NCI-H510A treated with DMSO at 0.1 percent for 48 hours (cell line): Measurements from ENCODE around the gene ST3GAL2.
"Not testable (repeated sequence)": the region's sequence is repeated elsewhere in the genome, so short reads cannot be mapped to it uniquely, and the experiment has no call there.

ENCODE experiments used
- DNase-seq: peaks from one replicate; lab custom pipeline; 2025; lab: John Stamatoyannopoulos, UW

ST3GAL2 gene

GRCh38 chr16:70386289-70386986 is 52.5 kb downstream of the ST3GAL2 start:
- DNase-seq: not testable (repeated sequence)

- no peak for DNase-seq
Observed at GRCh38 chr16:70383421-70383960, 55.4 kb downstream of the ST3GAL2 start.

DNA sequence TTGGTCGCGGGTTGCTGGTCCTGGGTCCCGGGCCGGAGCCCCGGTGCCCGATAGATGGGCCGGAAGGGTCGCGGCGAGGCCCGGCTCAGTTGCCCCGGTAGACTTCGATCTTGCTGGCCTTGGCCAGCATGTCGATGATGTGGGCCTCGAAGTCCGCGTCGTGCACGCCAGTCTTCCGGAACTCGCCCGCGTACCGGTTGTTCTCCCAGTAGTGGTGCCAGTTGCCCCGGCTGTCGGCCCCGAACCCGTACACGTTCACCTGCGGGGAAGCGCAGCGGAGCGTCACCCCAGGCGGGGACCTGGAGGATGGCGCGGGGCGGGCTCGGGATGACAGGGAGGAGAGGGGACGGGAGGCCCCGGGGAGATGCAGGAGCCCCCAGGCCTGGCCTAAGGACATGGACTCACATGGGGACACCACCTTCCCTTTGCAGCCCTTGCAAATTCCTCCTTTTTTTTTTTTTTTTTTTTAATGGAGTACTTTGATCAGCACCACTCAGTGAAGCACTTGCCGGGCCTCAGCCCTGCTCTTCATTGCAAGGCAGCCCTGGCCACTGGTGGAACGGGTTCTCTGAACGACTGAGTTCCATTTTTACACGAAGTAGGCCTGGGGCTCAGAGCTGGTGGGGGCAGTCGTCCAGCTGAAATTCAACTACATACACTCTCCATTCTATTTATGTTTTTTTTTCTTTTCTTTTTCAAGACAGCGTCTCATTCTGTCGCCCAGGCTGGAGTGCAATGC is 57.1 kb downstream of the ST3GAL2 start:
- DNase-seq: no peak

GRCh38 chr16:70380919-70381603 is 57.8 kb downstream of the ST3GAL2 start:
- peak; percentile 94 for DNase-seq

- DNase-seq: no peak
Observed at GRCh38 chr16:70380248-70380918, 58.5 kb downstream of the ST3GAL2 start.

DNA sequence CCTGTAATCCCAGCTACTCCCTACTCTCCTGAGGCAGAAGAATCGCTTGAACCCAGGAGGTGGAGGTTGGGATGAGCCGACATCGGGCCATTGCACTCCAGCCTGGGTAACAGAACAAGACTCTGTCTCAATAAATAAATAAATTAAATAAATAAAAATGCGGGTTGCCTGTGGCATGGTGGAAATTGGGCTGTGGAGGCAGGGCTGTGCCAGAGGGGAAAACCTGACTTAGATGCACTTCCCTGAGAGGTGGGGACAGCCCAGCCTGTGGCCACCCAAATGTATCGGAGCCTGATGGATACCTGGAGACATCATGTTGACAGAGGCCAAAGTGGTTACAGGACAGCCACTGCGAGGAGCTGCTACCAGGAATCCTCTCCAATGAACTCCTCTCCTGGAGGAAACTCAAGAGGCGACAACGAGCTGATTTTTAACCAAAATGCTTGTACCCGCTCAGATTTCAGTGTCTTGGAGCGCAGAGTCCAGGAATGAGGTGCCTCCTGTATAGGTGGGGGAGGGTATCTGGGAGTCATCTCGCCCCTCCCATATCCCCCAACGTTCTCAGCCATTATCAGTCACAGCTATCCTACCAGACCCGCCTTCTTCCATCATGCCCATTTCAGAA is 59.9 kb downstream of the ST3GAL2 start:
- no peak for DNase-seq

DNA sequence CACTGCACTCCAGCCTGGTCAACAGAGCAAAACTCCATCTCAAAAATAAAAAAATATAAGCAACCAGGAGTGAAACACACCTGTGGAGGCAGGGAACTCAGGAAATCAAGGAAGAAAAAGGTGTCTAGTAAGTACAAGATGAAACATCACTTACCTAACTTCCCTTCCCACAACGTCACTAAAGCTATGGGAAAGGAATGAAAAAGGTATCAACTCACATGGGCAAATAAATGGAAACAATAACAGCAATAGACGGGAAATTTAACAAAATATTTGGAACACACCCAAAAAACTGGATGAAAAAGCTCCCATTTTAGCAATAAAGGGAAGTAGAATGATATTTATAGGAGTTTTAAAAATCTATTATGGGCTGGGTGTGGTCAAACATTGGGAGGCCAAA is 61.1 kb downstream of the ST3GAL2 start:
- DNase-seq: no peak

- no peak for DNase-seq
Observed at GRCh38 chr16:70375636-70376611, 63.0 kb downstream of the ST3GAL2 start.

- DNase-seq: no peak
Observed at GRCh38 chr16:70374213-70374612, 64.7 kb downstream of the ST3GAL2 start.

DNA sequence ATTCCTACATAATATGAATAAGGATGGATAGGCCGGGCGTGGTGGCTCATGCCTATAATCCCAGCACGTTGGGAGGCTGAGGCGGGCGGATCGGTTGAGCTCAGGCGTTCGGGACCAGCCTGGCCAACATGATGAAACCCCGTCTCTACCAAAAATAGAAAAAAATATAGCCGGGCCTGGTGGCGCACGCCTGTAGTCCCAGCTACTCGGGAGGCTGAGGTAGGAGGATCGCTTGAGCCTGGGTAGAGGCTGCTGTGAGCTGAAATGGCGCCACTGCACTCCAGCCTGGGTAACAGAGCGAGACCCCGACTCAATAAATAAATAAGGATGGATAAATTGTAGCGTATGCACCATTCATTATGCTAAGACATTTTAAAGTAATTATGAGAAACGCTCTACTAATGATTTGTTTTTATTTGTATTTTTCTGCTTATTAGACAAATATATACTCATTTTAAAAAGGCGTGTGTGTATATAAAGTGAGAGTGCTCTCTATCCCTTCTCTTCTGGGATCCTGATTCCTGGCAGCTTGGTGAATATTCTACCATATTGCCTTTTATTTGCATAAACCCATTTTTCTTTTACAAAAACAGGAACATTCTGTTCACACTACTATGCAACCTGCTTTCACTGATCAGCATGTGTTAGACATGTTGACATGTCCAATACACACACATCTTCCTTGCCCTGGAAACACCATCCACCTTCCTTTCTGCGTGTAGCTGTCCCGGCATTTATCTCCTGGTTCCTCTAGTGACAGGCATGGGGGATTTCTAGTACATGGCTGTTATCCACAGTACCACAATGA is 65.8 kb downstream of the ST3GAL2 start:
- no peak for DNase-seq

- DNase-seq: no peak
Observed at GRCh38 chr16:70370924-70371323, 68.0 kb downstream of the ST3GAL2 start.

GRCh38 chr16:70370145-70370544 is 68.8 kb downstream of the ST3GAL2 start:
- DNase-seq: not testable (repeated sequence)

DNA sequence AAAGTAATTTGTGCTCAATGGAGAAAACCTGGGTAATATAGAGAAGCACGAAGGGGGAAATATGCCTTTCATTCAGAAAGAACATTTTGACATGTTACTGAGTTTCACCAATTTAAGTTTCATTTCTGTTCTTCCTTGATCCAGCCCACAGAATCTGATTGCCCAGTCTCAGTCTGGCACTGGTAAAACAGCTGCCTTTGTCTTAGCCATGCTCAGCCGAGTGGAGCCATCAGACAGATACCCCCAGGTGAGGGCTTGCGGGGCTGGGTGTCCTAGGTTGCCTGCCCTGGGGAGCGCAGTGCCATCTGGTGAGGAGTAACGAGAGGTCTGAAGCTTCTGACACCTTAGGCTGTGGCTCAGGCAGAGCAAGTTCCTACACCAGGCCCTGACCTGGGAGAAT is 74.5 kb downstream of the ST3GAL2 start:
- DNase-seq: no peak

DNA sequence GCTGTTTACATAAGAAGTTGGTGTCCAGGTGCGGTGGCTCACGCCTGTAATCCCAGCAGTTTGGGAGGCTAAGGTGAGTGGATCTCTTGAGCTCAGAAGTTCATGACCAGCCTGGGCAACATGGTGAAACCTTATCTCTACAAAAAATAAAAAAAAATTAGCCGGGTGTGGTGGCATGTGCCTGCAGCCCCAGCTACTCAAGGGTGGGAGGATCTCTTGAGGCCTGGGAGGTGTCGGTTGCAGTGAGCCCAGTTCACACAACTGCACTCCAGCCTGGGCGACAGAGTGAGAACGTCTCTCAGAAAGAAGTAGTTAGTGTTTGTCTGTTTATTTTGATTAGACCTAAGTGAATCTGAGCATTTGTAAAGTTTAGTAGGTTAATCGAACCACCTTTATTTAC is 79.3 kb downstream of the ST3GAL2 start:
- no peak for DNase-seq

DNA sequence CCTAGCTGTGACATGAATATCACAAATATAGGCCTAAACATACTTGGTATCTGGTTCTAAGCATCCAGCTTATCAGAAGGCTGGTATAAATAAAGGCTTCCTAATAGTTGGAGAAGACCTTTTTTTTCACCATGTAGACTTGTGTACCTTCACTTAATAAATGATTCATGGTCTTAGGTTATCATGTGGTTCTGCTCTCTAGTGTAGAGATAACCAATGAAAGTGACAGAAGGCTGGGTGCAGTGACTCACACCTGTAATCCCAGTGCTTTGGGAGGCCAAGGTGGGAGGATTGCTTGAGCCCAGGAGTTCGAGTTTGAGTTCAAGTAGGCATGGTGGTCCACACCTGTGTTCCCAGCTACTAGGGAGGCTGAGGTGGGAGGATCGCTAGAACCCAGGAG is 89.1 kb downstream of the ST3GAL2 start:
- DNase-seq: no peak

GRCh38 chr16:70348991-70349390 is 89.9 kb downstream of the ST3GAL2 start:
- DNase-seq: no peak

GRCh38 chr16:70345840-70346239 is 93.1 kb downstream of the ST3GAL2 start:
- DNase-seq: no peak

DNA sequence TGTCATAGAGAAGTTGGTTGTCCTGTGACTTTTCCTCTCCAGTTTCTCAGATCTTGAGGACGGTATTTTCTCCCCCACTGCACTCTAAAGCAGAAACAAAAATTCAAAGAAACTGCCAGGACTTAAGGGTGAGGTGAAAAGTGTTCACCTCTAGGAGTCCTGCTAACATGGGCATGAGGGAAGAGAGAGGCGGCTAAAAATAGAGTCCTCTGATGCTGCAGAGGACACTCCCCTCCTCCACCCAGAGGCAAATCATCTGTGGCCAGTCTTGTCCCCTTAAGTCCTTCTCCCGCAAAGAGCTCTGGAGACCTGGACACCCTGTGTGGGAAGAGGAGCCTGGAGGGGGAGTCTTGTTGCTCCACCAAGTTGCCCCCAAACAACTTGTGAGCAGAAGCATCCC is 96.9 kb downstream of the ST3GAL2 start:
- no peak for DNase-seq

DNA sequence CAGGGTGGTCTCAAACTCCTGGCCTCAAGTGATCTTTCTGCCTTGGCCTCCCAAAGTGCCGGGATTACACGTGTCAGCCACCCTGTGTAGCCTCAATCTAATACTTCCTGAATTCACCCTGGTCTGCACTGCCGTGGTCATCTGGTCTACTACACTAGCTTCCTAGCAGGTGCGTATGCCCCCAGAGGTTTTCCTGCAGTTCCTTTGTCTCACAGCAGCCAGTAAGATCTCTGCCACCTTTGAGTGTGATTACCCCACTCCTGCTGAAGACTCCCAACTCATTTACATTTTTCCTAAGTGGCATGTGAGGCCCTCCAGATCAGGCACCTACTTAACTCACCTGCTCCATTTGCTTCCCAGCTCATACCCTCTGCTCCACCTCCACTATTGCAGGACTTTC is 97.3 kb downstream of the ST3GAL2 start:
- no peak for DNase-seq

GRCh38 chr16:70337814-70338213 is 101.1 kb downstream of the ST3GAL2 start:
- DNase-seq: no peak
